SH-SY5Y (cell line): ENCODE results near the gene PAGE2B.

Experiments used
- GATA2 ChIP-seq: IDR thresholded peaks from 2 replicates; pipeline ENCODE4 v1.6.1; 2011; ENCODE audit warnings: mild to moderate bottlenecking, low read depth, low read length
- GATA3 ChIP-seq: IDR thresholded peaks from 2 replicates; pipeline ENCODE4 v1.6.1; 2011; ENCODE audit warnings: low read depth, mild to moderate bottlenecking, low read length, moderate library complexity

- TF ChIP-seq GATA3, result no peak
- TF ChIP-seq GATA2, result no peak
Observed at GRCh38 chrX:55026840-55027239, 48.0 kb upstream of the PAGE2B start.
